WTC11 (cell line): ENCODE measurements around the gene FOXJ3. TPM values are rescaled to one million over a fixed set of nuclear protein-coding genes. Genes with fewer than 3 reads are reported as not detected.

ENCODE experiments used
- ATAC-seq: fragments of 200-7000 bp; cut with Tn5 transposase; 2 replicates; pipeline ENCODE4 v1.10.0; 2021; ENCODE audit warnings: mild to moderate bottlenecking, moderate library complexity
- CTCF ChIA-PET: fragments of 300-600 bp; sonication (Branson Sonifier 250); formaldehyde crosslinking; loops from one replicate; lab custom pipeline; 2021; ENCODE audit warnings: antibody characterized with exemption; lab: Charles Lee
- POLR2A ChIA-PET: fragments of 350-600 bp; sonication (Branson Sonifier 250); formaldehyde crosslinking; loops from one replicate; lab custom pipeline; 2021; ENCODE audit warnings: antibody characterized with exemption; lab: Charles Lee
- DNase-seq: peaks from one replicate; pipeline ENCODE4 v3.0.0; 2021; ENCODE audit warnings: low spot score
- H3K27ac Mint-ChIP-seq: 2 replicates; pipeline ENCODE4 v1.8.0; 2021; ENCODE audit warnings: mixed read lengths
- H3K27me3 Mint-ChIP-seq: 2 replicates; pipeline ENCODE4 v1.8.0; 2021; ENCODE audit warnings: low read depth, mild to moderate bottlenecking, moderate library complexity, mixed read lengths
- H3K36me3 Mint-ChIP-seq: 2 replicates; pipeline ENCODE4 v1.8.0; 2021; ENCODE audit warnings: mixed read lengths
- H3K4me1 Mint-ChIP-seq: 2 replicates; pipeline ENCODE4 v1.8.0; 2022; ENCODE audit warnings: mixed read lengths
- H3K4me3 Mint-ChIP-seq: 2 replicates; pipeline ENCODE4 v1.8.0; 2021; ENCODE audit warnings: mild to moderate bottlenecking, moderate library complexity, mixed read lengths
- H3K9me3 Mint-ChIP-seq: 2 replicates; pipeline ENCODE4 v1.8.0; 2021; ENCODE audit warnings: mixed read lengths
- ATF2 ChIP-seq: sonication (generic); formaldehyde crosslinking; IDR thresholded peaks from 2 replicates; pipeline ENCODE4 v1.8.1; 2022; ENCODE audit warnings: low read depth, missing genetic modification reagents, borderline replicate concordance
- ELF4 ChIP-seq: sonication (generic); formaldehyde crosslinking; IDR thresholded peaks from 2 replicates; pipeline ENCODE4 v1.8.1; 2022; ENCODE audit warnings: low read depth, mild to moderate bottlenecking, moderate library complexity, missing genetic modification reagents
- FOXJ3 ChIP-seq: sonication (generic); formaldehyde crosslinking; IDR thresholded peaks from 2 replicates; pipeline ENCODE4 v1.9.0; 2021; ENCODE audit warnings: missing genetic modification reagents, mild to moderate bottlenecking, borderline replicate concordance
- GTF2I ChIP-seq: fragments of 250-450 bp; sonication (Bioruptor Pico); conservative IDR thresholded peaks from 2 replicates; pipeline ENCODE4 v1.4.0; 2021; ENCODE audit warnings: mild to moderate bottlenecking
- HMGXB4 ChIP-seq: sonication (generic); formaldehyde crosslinking; IDR thresholded peaks from 2 replicates; pipeline ENCODE4 v1.8.1; 2023; ENCODE audit warnings: mild to moderate bottlenecking, moderate library complexity, missing genetic modification reagents
- IRF2 ChIP-seq: sonication (generic); formaldehyde crosslinking; IDR thresholded peaks from 2 replicates; pipeline ENCODE4 v1.8.0; 2022; ENCODE audit warnings: low read depth, missing genetic modification reagents, borderline replicate concordance
- JAZF1 ChIP-seq: fragments of 250-450 bp; sonication (Bioruptor Pico); IDR thresholded peaks from 2 replicates; pipeline ENCODE4 v1.9.0; 2021; ENCODE audit warnings: moderate library complexity, mild to moderate bottlenecking, inconsistent platforms
- NFYB ChIP-seq: sonication (generic); formaldehyde crosslinking; conservative IDR thresholded peaks from 2 replicates; pipeline ENCODE4 v1.8.0; 2022; ENCODE audit warnings: low read depth, missing genetic modification reagents
- NR3C1 ChIP-seq: sonication (generic); formaldehyde crosslinking; conservative IDR thresholded peaks from 2 replicates; pipeline ENCODE4 v1.8.1; 2023; ENCODE audit warnings: low read depth, mild to moderate bottlenecking, missing genetic modification reagents
- OVOL2 ChIP-seq: fragments of 250-450 bp; sonication (Bioruptor Pico); IDR thresholded peaks from 2 replicates; pipeline ENCODE4 v1.9.0; 2021; ENCODE audit warnings: mild to moderate bottlenecking, borderline replicate concordance
- SMAD4 ChIP-seq: sonication (generic); formaldehyde crosslinking; IDR thresholded peaks from 2 replicates; pipeline ENCODE4 v1.8.0; 2022; ENCODE audit warnings: mild to moderate bottlenecking, missing genetic modification reagents
- STAT6 ChIP-seq: sonication (generic); formaldehyde crosslinking; conservative IDR thresholded peaks from 2 replicates; pipeline ENCODE4 v1.8.1; 2023; ENCODE audit warnings: mild to moderate bottlenecking, low read depth, missing genetic modification reagents, moderate library complexity
- ZNF219 ChIP-seq: sonication (generic); formaldehyde crosslinking; IDR thresholded peaks from 2 replicates; pipeline ENCODE4 v1.8.0; 2023; ENCODE audit warnings: missing genetic modification reagents, mild to moderate bottlenecking, borderline replicate concordance
- ZNF263 ChIP-seq: sonication (generic); formaldehyde crosslinking; IDR thresholded peaks from 2 replicates; pipeline ENCODE4 v1.8.1; 2022; ENCODE audit warnings: low read depth, mild to moderate bottlenecking, moderate library complexity, missing genetic modification reagents
- ZNF281 ChIP-seq: sonication (generic); formaldehyde crosslinking; IDR thresholded peaks from 2 replicates; pipeline ENCODE4 v1.8.0; 2023; ENCODE audit warnings: mild to moderate bottlenecking, missing genetic modification reagents
- ZNF512 ChIP-seq: sonication (generic); formaldehyde crosslinking; IDR thresholded peaks from 2 replicates; pipeline ENCODE4 v1.8.1; 2022; ENCODE audit warnings: missing genetic modification reagents, borderline replicate concordance
- total RNA-seq: library from RNA; stranded (reverse); gene quantifications from 3 replicates; pipeline ENCODE4 v1.2.3, GENCODE V29; 2021

FOXJ3 gene
- total RNA-seq, 1 experiment from 2014 or later: 43.3 TPM

- ChIA-PET POLR2A (no interaction called here), CTCF (interaction anchor here (0.5 to 1.6 kb wide), 4 partner anchors 12 to 93 kb away, joined by 3 to 6 read pairs (median 3); no protein-coding TSS in a partner anchor)
- peaks cover 12% of the 10 kb centered on the region; the same call in 1 of the 2 replicates for H3K36me3 Mint-ChIP-seq
Measured at GRCh38 chr1:42266253-42267135, 68.5 kb downstream of the FOXJ3 start.

GRCh38 chr1:42264511-42265190 is 70.4 kb downstream of the FOXJ3 start:
- no peak overlapping the region for H3K4me3 Mint-ChIP-seq
- H3K4me1 Mint-ChIP-seq: peaks cover 35% of the 10 kb centered on the region
- POLR2A ChIA-PET: no interaction called here
- ATAC-seq: no peak
- no peaks in the 10 kb centered on the region for H3K9me3 Mint-ChIP-seq
- no peak for TF ChIP-seq ZNF512 (CRISPR knock-in tag)
- TF ChIP-seq ZNF219: no peak
- no peak for TF ChIP-seq ZNF281 (CRISPR knock-in tag)
- no peak for TF ChIP-seq SMAD4
- TF ChIP-seq ELF4 (CRISPR knock-in tag): no peak
- TF ChIP-seq, all 79 proteins: peak for 0
- CTCF ChIA-PET: no interaction called here
- no peak for DNase-seq
- Mint-ChIP-seq H3K27me3 (no peaks in the 10 kb centered on the region), H3K27ac (no peak overlapping the region), H3K36me3 (peaks cover 12% of the 10 kb centered on the region; the same call in 1 of the 2 replicates)

More at GRCh38 chr1:42266253-42267135, 68.5 kb downstream of the FOXJ3 start:
- peak; percentile 69 for ATAC-seq
- Mint-ChIP-seq H3K27me3 (no peaks in the 10 kb centered on the region), H3K4me3 (peak overlapping the region; percentile 26; the same call in 1 of the 2 replicates), H3K9me3 (no peaks in the 10 kb centered on the region), H3K4me1 (peaks cover 41% of the 10 kb centered on the region), H3K27ac (peak overlapping the region; percentile 76)
- TF ChIP-seq HMGXB4 (CRISPR knock-in tag) (no peak), STAT6 (no peak), NR3C1 (no peak), NFYB (CRISPR knock-in tag) (no peak), ZNF263 (CRISPR knock-in tag) (no peak), OVOL2 (CRISPR knock-in tag) (no peak), JAZF1 (CRISPR knock-in tag) (no peak), GTF2I (CRISPR knock-in tag) (no peak), ATF2 (CRISPR knock-in tag) (no peak), FOXJ3 (CRISPR knock-in tag) (no peak), IRF2 (CRISPR knock-in tag) (no peak)
- no peak for DNase-seq
